Fibroblast of lung (primary cell): ENCODE data around the gene ATOH8. TPM values are rescaled to one million over a fixed set of nuclear protein-coding genes. Genes with fewer than 3 reads are reported as not detected.
A peak's percentile ranks its signal among the peaks of the same experiment; 100 is the strongest.

Source experiments
- DNase-seq, 2 donors: peaks; one replicate each; pipeline versions ENCODE4 v3.0.0 to v3.0.0-alpha.2; 2010; ENCODE audit warnings: low read depth in 2 of 2
- H2AFZ ChIP-seq: 2 replicates; pipeline ENCODE4 v1.5.1; 2012; ENCODE audit warnings: low read length, control low read depth, inconsistent platforms
- H3K27ac ChIP-seq: 2 replicates; pipeline ENCODE4 v1.5.1; 2011; ENCODE audit warnings: low read length, control low read depth; ENCODE audit not compliant: insufficient read depth
- H3K27me3 ChIP-seq: 2 replicates; pipeline ENCODE4 v1.5.1; 2011; ENCODE audit warnings: mild to moderate bottlenecking, low read length; ENCODE audit not compliant: control insufficient read depth, insufficient read depth
- H3K36me3 ChIP-seq: 2 replicates; pipeline ENCODE4 v1.5.1; 2011; ENCODE audit warnings: low read length; ENCODE audit not compliant: control insufficient read depth, insufficient read depth
- H3K4me1 ChIP-seq: 2 replicates; pipeline ENCODE4 v1.5.1; 2011; ENCODE audit warnings: low read length; ENCODE audit not compliant: control insufficient read depth, insufficient read depth; ENCODE audit errors: extremely low read depth
- H3K4me2 ChIP-seq: 2 replicates; pipeline ENCODE4 v1.5.1; 2011; ENCODE audit warnings: low read length, control low read depth; ENCODE audit not compliant: insufficient read depth; ENCODE audit errors: extremely low read depth
- H3K4me3 ChIP-seq, 4 experiments: fragments of 200-600 bp in 1 of 4; sonication (generic) in 1 of 4; replicated peaks in 1 of 4; 2 replicates each; pipeline ENCODE4 v1.5.1; 2011 to 2016; ENCODE audit warnings: low read length in 4 of 4, low read depth in 3 of 4, mild to moderate bottlenecking in 3 of 4, control low read depth in 2 of 4, inconsistent platforms in 1 of 4, mixed read lengths in 1 of 4; ENCODE audit not compliant: insufficient read depth in 1 of 4; ENCODE audit errors: control extremely low read depth in 1 of 4
- H3K79me2 ChIP-seq: 2 replicates; pipeline ENCODE4 v1.5.1; 2012; ENCODE audit warnings: mild to moderate bottlenecking, low read length, inconsistent platforms; ENCODE audit not compliant: control insufficient read depth, insufficient read depth
- H3K9ac ChIP-seq: 2 replicates; pipeline ENCODE4 v1.5.1; 2011; ENCODE audit warnings: mild to moderate bottlenecking, low read length, control low read depth; ENCODE audit not compliant: insufficient read depth
- H3K9me3 ChIP-seq: 2 replicates; pipeline ENCODE4 v1.5.1; 2012; ENCODE audit warnings: low read depth, low read length; ENCODE audit not compliant: control insufficient read depth, insufficient read depth
- H4K20me1 ChIP-seq: 2 replicates; pipeline ENCODE4 v1.5.1; 2011; ENCODE audit warnings: low read length; ENCODE audit not compliant: control insufficient read depth, insufficient read depth; ENCODE audit errors: extremely low read depth
- EZH2 ChIP-seq: IDR thresholded peaks from 2 replicates; pipeline ENCODE4 v1.5.1; 2012; ENCODE audit warnings: low read length, control low read depth, mild to moderate bottlenecking; ENCODE audit errors: missing control alignments
- polyA plus RNA-seq, 2 donors: library from polyadenylated mRNA; depleted of rRNA in 1 of 2; stranded (reverse) in 1 of 2; unstranded in 1 of 2; fragments of >200 nt; gene quantifications; 2 replicates each; pipeline ENCODE4 v1.2.1, GENCODE V29; 2011 to 2012; ENCODE audit warnings: missing spikeins in 1 of 2
- total RNA-seq: library from RNA; depleted of rRNA; stranded (reverse); fragments of >200 nt; gene quantifications from 2 replicates; pipeline ENCODE4 v1.2.1, GENCODE V29; 2014
- TF ChIP-seq, protein P1 (sequence below), 2 donors: IDR thresholded peaks in 1 of 2; conservative IDR thresholded peaks in 1 of 2; 1 replicate in 1 of 2; 2 replicates in 1 of 2; pipeline ENCODE4 v1.5.1; 2011 to 2012; ENCODE audit warnings: low read length in 2 of 2, control low read depth in 1 of 2, inconsistent platforms in 1 of 2, low read depth in 1 of 2, mild to moderate bottlenecking in 1 of 2

The ATOH8 gene
- total and polyA plus RNA-seq, 2 donors (not counting 1 experiment from before 2014, with no cell fraction given): 5.6 to 19.2 TPM

DNA sequence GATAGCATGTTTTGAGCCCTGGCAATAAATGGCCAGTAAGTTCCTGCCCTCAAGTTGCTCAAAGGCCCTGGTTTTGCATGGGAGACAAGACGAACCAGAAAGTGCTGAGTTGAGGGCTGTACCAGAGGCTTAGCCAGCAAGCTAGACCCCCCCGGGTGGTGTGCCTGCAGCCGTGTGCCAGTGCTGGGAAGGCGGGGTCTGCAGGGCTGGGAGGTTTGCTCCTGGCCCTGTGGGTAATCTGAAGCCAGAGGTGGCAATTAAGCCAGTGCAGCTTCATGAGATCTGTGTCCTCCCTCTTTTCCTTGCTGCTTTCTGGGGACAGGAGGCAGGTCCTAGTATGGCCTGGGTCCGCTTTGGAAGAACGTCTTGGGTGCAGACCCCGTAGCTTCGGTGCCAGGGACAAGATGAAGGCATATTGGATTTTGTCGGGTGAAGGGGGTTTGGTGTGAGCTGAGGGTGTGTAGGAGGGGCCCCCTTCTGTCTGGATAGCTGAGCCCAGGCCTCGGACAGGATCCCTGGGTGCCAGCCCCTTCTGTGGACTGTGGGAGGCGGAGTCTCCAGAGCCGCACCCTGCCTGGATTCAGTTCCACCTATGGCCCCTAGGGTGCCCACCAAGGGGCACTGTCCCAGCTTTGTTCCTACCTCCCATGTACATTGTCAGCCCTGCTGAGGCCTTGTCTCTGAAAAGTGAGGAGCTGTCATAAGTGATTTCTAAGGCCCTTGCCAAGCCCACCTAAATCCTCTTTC lies 15.6 kb downstream of the ATOH8 start:
- Histone ChIP-seq H2AFZ (no peak overlapping the region), H3K36me3 (peaks cover 7% of the 10 kb centered on the region), H3K27ac (no peak overlapping the region), H3K9me3 (no peaks in the 10 kb centered on the region), H3K9ac (no peak overlapping the region), H3K79me2 (peaks cover 5% of the 10 kb centered on the region), H3K4me2 (no peak overlapping the region), H3K27me3 (no peaks in the 10 kb centered on the region), H3K4me1 (peaks cover 29% of the 10 kb centered on the region), H4K20me1 (no peaks in the 10 kb centered on the region), H3K4me3 (no peak overlapping the region)
- no peak for TF ChIP-seq EZH2
- TF ChIP-seq, protein P1, sequence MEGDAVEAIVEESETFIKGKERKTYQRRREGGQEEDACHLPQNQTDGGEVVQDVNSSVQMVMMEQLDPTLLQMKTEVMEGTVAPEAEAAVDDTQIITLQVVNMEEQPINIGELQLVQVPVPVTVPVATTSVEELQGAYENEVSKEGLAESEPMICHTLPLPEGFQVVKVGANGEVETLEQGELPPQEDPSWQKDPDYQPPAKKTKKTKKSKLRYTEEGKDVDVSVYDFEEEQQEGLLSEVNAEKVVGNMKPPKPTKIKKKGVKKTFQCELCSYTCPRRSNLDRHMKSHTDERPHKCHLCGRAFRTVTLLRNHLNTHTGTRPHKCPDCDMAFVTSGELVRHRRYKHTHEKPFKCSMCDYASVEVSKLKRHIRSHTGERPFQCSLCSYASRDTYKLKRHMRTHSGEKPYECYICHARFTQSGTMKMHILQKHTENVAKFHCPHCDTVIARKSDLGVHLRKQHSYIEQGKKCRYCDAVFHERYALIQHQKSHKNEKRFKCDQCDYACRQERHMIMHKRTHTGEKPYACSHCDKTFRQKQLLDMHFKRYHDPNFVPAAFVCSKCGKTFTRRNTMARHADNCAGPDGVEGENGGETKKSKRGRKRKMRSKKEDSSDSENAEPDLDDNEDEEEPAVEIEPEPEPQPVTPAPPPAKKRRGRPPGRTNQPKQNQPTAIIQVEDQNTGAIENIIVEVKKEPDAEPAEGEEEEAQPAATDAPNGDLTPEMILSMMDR (conservative IDR thresholded peaks at IDR 0.05 in 1 of 2, IDR thresholded peaks at IDR 0.05 in 1 of 2; ENCODE audit: low read depth in 1 of 2, low read length in 2 of 2): peak; percentile 16 to 28
- no peak for DNase-seq

DNA sequence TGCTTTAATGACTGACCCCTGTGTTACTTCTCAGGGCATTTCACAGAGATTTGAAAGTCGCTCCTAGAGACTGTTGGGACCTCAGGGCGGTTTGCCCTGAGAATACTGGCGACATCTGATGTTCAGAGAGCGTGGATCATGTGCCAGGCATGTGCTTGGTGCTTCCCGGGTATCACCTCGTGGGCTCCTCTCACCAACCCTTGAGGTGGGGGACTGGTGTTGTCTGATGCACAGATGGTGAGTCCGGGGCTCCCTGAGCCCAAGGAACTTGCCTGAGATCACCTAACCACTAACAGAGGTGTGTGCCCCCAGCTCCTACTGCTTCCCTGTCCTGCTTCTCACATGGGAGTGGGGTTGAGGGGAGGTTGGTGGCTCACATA lies 16.2 kb downstream of the ATOH8 start:
- Histone ChIP-seq H3K4me1 (peaks cover 29% of the 10 kb centered on the region), H3K79me2 (peaks cover 7% of the 10 kb centered on the region), H3K4me3 (no peak overlapping the region), H3K36me3 (peaks cover 7% of the 10 kb centered on the region), H4K20me1 (no peaks in the 10 kb centered on the region), H2AFZ (no peak overlapping the region), H3K4me2 (no peak overlapping the region), H3K9me3 (no peaks in the 10 kb centered on the region), H3K27me3 (no peaks in the 10 kb centered on the region), H3K9ac (no peak overlapping the region), H3K27ac (no peak overlapping the region)
- TF ChIP-seq EZH2: no peak
- TF ChIP-seq, protein P1 (conservative IDR thresholded peaks at IDR 0.05 in 1 of 2, IDR thresholded peaks at IDR 0.05 in 1 of 2; ENCODE audit: low read depth in 1 of 2, low read length in 2 of 2): no peak
- no peak for DNase-seq

DNA sequence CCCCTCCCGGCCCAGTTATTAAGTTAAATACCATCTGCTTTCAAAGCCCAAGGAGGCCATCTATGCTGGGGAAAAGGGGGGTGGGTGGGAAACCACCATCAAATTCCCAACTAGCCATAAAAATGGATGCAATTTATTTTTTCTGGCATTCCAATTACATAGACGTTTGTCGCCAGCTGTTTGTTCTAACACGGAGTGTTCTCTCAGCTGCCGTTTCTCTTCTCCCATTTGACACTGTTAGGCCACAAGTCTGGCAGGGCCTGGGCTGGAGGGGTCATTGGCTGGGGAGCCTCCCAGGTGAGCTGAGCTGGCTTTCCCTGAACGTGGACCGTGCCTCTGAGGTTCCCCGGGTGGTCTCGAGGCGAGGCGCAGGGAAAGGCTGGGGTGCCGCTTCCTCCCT lies 16.6 kb downstream of the ATOH8 start:
- Histone ChIP-seq H3K27ac (no peak overlapping the region), H3K79me2 (peaks cover 7% of the 10 kb centered on the region), H3K4me2 (no peak overlapping the region), H3K36me3 (peaks cover 7% of the 10 kb centered on the region), H3K4me3 (no peak overlapping the region), H3K27me3 (no peaks in the 10 kb centered on the region), H4K20me1 (no peaks in the 10 kb centered on the region), H2AFZ (no peak overlapping the region), H3K4me1 (peaks cover 29% of the 10 kb centered on the region), H3K9ac (no peak overlapping the region), H3K9me3 (no peaks in the 10 kb centered on the region)
- TF ChIP-seq, protein P1 (conservative IDR thresholded peaks at IDR 0.05 in 1 of 2, IDR thresholded peaks at IDR 0.05 in 1 of 2; ENCODE audit: low read depth in 1 of 2, low read length in 2 of 2): no peak
- no peak for TF ChIP-seq EZH2
- peak in 1 of 2 donors; percentile 50 for DNase-seq
